G401 (cell line): ENCODE measurements around the gene TEKT2. TPM values are rescaled to one million over a fixed set of nuclear protein-coding genes. Genes with fewer than 3 reads are reported as not detected.

ENCODE experiments used
- DNase-seq: peaks from one replicate; pipeline ENCODE4 v3.0.0-alpha.2; 2015; ENCODE audit warnings: low spot score
- in situ Hi-C: cut with HindIII; loops from 2 replicates; pipeline ENCODE4 v1.10.0; 2016; ENCODE audit warnings: low sequenced_read_pairs, mixed read lengths
- total RNA-seq: library from RNA; depleted of rRNA; stranded (reverse); fragments of >200 nt; shearing (Covaris generic); gene quantifications from 2 replicates; pipeline ENCODE4 v1.2.3, GENCODE V29; 2014

TEKT2 gene
- total RNA-seq, 1 experiment from 2014 or later = not detected

GRCh38 chr1:36098650-36099365, 14.9 kb downstream of the TEKT2 start:
- no peak for DNase-seq
- in situ Hi-C loops = no loop called here

GRCh38 chr1:36099681-36100341, 15.9 kb downstream of the TEKT2 start:
- peak; percentile 83 for DNase-seq
- in situ Hi-C loops = no loop called here

- no peak for DNase-seq
- in situ Hi-C loops = no loop called here
These were observed 16.5 kb downstream of the TEKT2 start for GRCh38 chr1:36100376-36100775.

GRCh38 chr1:36101546-36101945, 17.7 kb downstream of the TEKT2 start:
- in situ Hi-C loops = no loop called here
- DNase-seq = no peak

GRCh38 chr1:36106269-36106668, 22.4 kb downstream of the TEKT2 start:
- in situ Hi-C loops = no loop called here
- no peak for DNase-seq

- in situ Hi-C loops = no loop called here
- DNase-seq = no peak
These were observed 23.5 kb downstream of the TEKT2 start for GRCh38 chr1:36107394-36107793.

- DNase-seq = no peak
- in situ Hi-C loops = no loop called here
These were observed 24.4 kb downstream of the TEKT2 start for GRCh38 chr1:36108314-36108713.

GRCh38 chr1:36109041-36109679, 25.3 kb downstream of the TEKT2 start:
- DNase-seq = no peak
- in situ Hi-C loops = no loop called here

GRCh38 chr1:36111151-36111550, 27.3 kb downstream of the TEKT2 start:
- in situ Hi-C loops = no loop called here
- DNase-seq = no peak

- in situ Hi-C loops = no loop called here
- DNase-seq = no peak
These were observed 28.9 kb downstream of the TEKT2 start for GRCh38 chr1:36112823-36113222.

GRCh38 chr1:36114371-36114770, 30.5 kb downstream of the TEKT2 start:
- DNase-seq = no peak
- in situ Hi-C loops = no loop called here

GRCh38 chr1:36115200-36115669, 31.3 kb downstream of the TEKT2 start:
- in situ Hi-C loops = no loop called here
- DNase-seq = peak; percentile 89

GRCh38 chr1:36115931-36116330, 32.0 kb downstream of the TEKT2 start:
- in situ Hi-C loops = no loop called here
- DNase-seq = no peak

GRCh38 chr1:36116901-36117300, 33.0 kb downstream of the TEKT2 start:
- in situ Hi-C loops = no loop called here
- DNase-seq = no peak

- in situ Hi-C loops = no loop called here
These were observed 34.7 kb downstream of the TEKT2 start for GRCh38 chr1:36118447-36119204.

GRCh38 chr1:36119456-36119855, 35.6 kb downstream of the TEKT2 start:
- DNase-seq = no peak
- in situ Hi-C loops = no loop called here

More at GRCh38 chr1:36118447-36119204, 34.7 kb downstream of the TEKT2 start:
- DNase-seq = no peak

- in situ Hi-C loops = no loop called here
- no peak for DNase-seq
These were observed 38.5 kb downstream of the TEKT2 start for GRCh38 chr1:36122062-36123030.

- DNase-seq = no peak
- in situ Hi-C loops = no loop called here
These were observed 39.5 kb downstream of the TEKT2 start for GRCh38 chr1:36123356-36123755.
